BLaER1 (cell line): Measurements from ENCODE around the gene CBL.

Experiments used
- H3K27ac ChIP-seq: shearing (Covaris generic); formaldehyde crosslinking; 2 replicates; pipeline ENCODE4 v1.8.1; 2022
- H3K27me3 ChIP-seq: shearing (Covaris generic); formaldehyde crosslinking; 2 replicates; pipeline ENCODE4 v1.8.1; 2022
- H3K36me3 ChIP-seq: shearing (Covaris generic); formaldehyde crosslinking; 2 replicates; pipeline ENCODE4 v1.8.1; 2022
- H3K4me1 ChIP-seq: shearing (Covaris generic); formaldehyde crosslinking; 2 replicates; pipeline ENCODE4 v1.8.1; 2022
- H3K4me2 ChIP-seq: shearing (Covaris generic); formaldehyde crosslinking; 2 replicates; pipeline ENCODE4 v1.8.1; 2022
- H3K4me3 ChIP-seq: shearing (Covaris generic); formaldehyde crosslinking; 2 replicates; pipeline ENCODE4 v1.8.1; 2022
- H3K9ac ChIP-seq: shearing (Covaris generic); formaldehyde crosslinking; 2 replicates; pipeline ENCODE4 v1.8.1; 2022
- H3K9me3 ChIP-seq: shearing (Covaris generic); formaldehyde crosslinking; 2 replicates; pipeline ENCODE4 v1.8.1; 2022
- H4K20me1 ChIP-seq: shearing (Covaris generic); formaldehyde crosslinking; 2 replicates; pipeline ENCODE4 v1.8.1; 2022
- Cebpa-rat ChIP-seq: shearing (Covaris generic); IDR thresholded peaks from 2 replicates; pipeline ENCODE4 v1.8.1; 2022

Gene CBL

GRCh38 chr11:119338965-119339588 is 132.9 kb downstream of the CBL start:
- H3K27ac ChIP-seq, result no peak overlapping the region
- peak overlapping the region; percentile 98 for H3K4me2 ChIP-seq
- H3K4me1 ChIP-seq, result peaks cover 78% of the 10 kb centered on the region

GRCh38 chr11:119339589-119340334 is 133.6 kb downstream of the CBL start:
- H3K4me3 ChIP-seq, result peak overlapping the region; percentile 67
- H3K4me2 ChIP-seq, result peak overlapping the region; percentile 98
- peak overlapping the region; percentile 69 for H3K9ac ChIP-seq

More at GRCh38 chr11:119338965-119339588, 132.9 kb downstream of the CBL start:
- Histone ChIP-seq H4K20me1 (peaks cover 14% of the 10 kb centered on the region), H3K36me3 (peaks cover 6% of the 10 kb centered on the region; the same call in 1 of the 2 replicates), H3K9ac (no peak overlapping the region), H3K27me3 (peaks cover 42% of the 10 kb centered on the region), H3K9me3 (no peaks in the 10 kb centered on the region), H3K4me3 (peak overlapping the region; percentile 67)
- no peak for TF ChIP-seq Cebpa-rat

GRCh38 chr11:119340335-119341221 is 134.4 kb downstream of the CBL start, which contains the start of gene C1QTNF5:
Gene C1QTNF5 (minus strand): TSS chr11:119340883. CDS start chr11:119340397, 486 bp downstream.
- Histone ChIP-seq H3K4me2 (peak within 1 kb of the TSS; percentile 98), H3K27me3 (peaks cover 42% of the 10 kb centered on the region), H3K36me3 (peaks cover 6% of the 10 kb centered on the region; the same call in 1 of the 2 replicates), H3K27ac (peak within 1 kb of the TSS; percentile 64), H3K9ac (peak within 1 kb of the TSS; percentile 69), H3K4me1 (peaks cover 68% of the 10 kb centered on the region), H4K20me1 (peaks cover 14% of the 10 kb centered on the region), H3K4me3 (peak within 1 kb of the TSS; percentile 67), H3K9me3 (no peaks in the 10 kb centered on the region)
- TF ChIP-seq Cebpa-rat, result no peak

More at GRCh38 chr11:119339589-119340334, 133.6 kb downstream of the CBL start:
- H4K20me1 ChIP-seq, result peaks cover 14% of the 10 kb centered on the region
- peaks cover 6% of the 10 kb centered on the region; the same call in 1 of the 2 replicates for H3K36me3 ChIP-seq
- H3K27me3 ChIP-seq, result peaks cover 42% of the 10 kb centered on the region
- peaks cover 77% of the 10 kb centered on the region for H3K4me1 ChIP-seq
- peak overlapping the region; percentile 64 for H3K27ac ChIP-seq
- no peaks in the 10 kb centered on the region for H3K9me3 ChIP-seq
- TF ChIP-seq Cebpa-rat, result no peak

- Histone ChIP-seq H3K9ac (peak overlapping the region; percentile 39; the same call in 1 of the 2 replicates), H4K20me1 (peaks cover 14% of the 10 kb centered on the region), H3K36me3 (no peaks in the 10 kb centered on the region), H3K9me3 (no peaks in the 10 kb centered on the region), H3K4me3 (peak overlapping the region; percentile 67), H3K4me1 (peaks cover 60% of the 10 kb centered on the region), H3K27me3 (peaks cover 42% of the 10 kb centered on the region), H3K4me2 (peak overlapping the region; percentile 98), H3K27ac (peak overlapping the region; percentile 61; the same call in 1 of the 2 replicates)
- TF ChIP-seq Cebpa-rat, result no peak
Measured at GRCh38 chr11:119341222-119342022, 135.3 kb downstream of the CBL start.

- Histone ChIP-seq H3K4me3 (no peak overlapping the region), H3K4me2 (peak overlapping the region; percentile 98), H3K4me1 (peaks cover 55% of the 10 kb centered on the region), H3K36me3 (no peaks in the 10 kb centered on the region), H3K27ac (no peak overlapping the region), H3K27me3 (peaks cover 42% of the 10 kb centered on the region), H4K20me1 (peaks cover 14% of the 10 kb centered on the region), H3K9ac (no peak overlapping the region), H3K9me3 (no peaks in the 10 kb centered on the region)
- no peak for TF ChIP-seq Cebpa-rat
Measured at GRCh38 chr11:119342023-119342300, 135.8 kb downstream of the CBL start.

GRCh38 chr11:119342362-119343130 is 136.4 kb downstream of the CBL start:
- Histone ChIP-seq H3K9me3 (no peaks in the 10 kb centered on the region), H3K9ac (no peak overlapping the region), H4K20me1 (peaks cover 14% of the 10 kb centered on the region), H3K4me1 (peaks cover 49% of the 10 kb centered on the region), H3K36me3 (no peaks in the 10 kb centered on the region), H3K27ac (no peak overlapping the region), H3K4me2 (peak overlapping the region; percentile 98), H3K27me3 (peaks cover 42% of the 10 kb centered on the region), H3K4me3 (no peak overlapping the region)
- TF ChIP-seq Cebpa-rat, result no peak

- no peak for TF ChIP-seq Cebpa-rat
- no peak overlapping the region for H3K9ac ChIP-seq
- H3K9me3 ChIP-seq, result no peaks in the 10 kb centered on the region
- H3K27me3 ChIP-seq, result peaks cover 39% of the 10 kb centered on the region
- peaks cover 37% of the 10 kb centered on the region for H3K4me1 ChIP-seq
- H4K20me1 ChIP-seq, result peaks cover 10% of the 10 kb centered on the region
- H3K36me3 ChIP-seq, result no peaks in the 10 kb centered on the region
- H3K4me2 ChIP-seq, result no peak overlapping the region
- no peak overlapping the region for H3K27ac ChIP-seq
- no peak overlapping the region for H3K4me3 ChIP-seq
Measured at GRCh38 chr11:119343726-119344125, 137.6 kb downstream of the CBL start.

GRCh38 chr11:119344291-119345010 is 138.3 kb downstream of the CBL start:
- no peak for TF ChIP-seq Cebpa-rat
- Histone ChIP-seq H3K4me3 (no peak overlapping the region), H4K20me1 (peaks cover 2% of the 10 kb centered on the region), H3K4me2 (no peak overlapping the region), H3K4me1 (peaks cover 30% of the 10 kb centered on the region), H3K9ac (no peak overlapping the region), H3K27ac (no peak overlapping the region), H3K9me3 (no peaks in the 10 kb centered on the region), H3K36me3 (no peaks in the 10 kb centered on the region), H3K27me3 (peaks cover 31% of the 10 kb centered on the region)
